Frontal cortex (tissue), 4 donors: ENCODE results near the gene NISCH. TPM values are rescaled to one million over a fixed set of nuclear protein-coding genes. Genes with fewer than 3 reads are reported as not detected.

Experiments used
- DNase-seq, 2 donors: peaks; one replicate each; pipeline ENCODE4 v3.0.0; 2012; ENCODE audit warnings: low spot score in 2 of 2
- FAIRE-seq: peaks from 2 replicates; lab custom pipeline; 2012; peaks lifted over from hg19 to GRCh38; lab: Jason Lieb, UNC
- total RNA-seq: library from RNA; depleted of rRNA; stranded (reverse); fragments of >200 nt; gene quantifications from one replicate; pipeline ENCODE4 v1.2.3, GENCODE V29; 2014
- donor health status: control.
- donor health status: control.
- donor health status: control.

NISCH gene
- total RNA-seq, 1 donor from 2014 or later = 58.7 TPM

GRCh38 chr3:52504977-52505376 is 49.6 kb downstream of the NISCH start:
- no peak for FAIRE-seq
- no peak for DNase-seq

GRCh38 chr3:52506266-52506966 is 51.0 kb downstream of the NISCH start:
- no peak for FAIRE-seq
- no peak for DNase-seq

GRCh38 chr3:52507359-52507758 is 52.0 kb downstream of the NISCH start:
- DNase-seq (no peak), FAIRE-seq (no peak)

GRCh38 chr3:52509753-52510328 is 54.4 kb downstream of the NISCH start:
- no peak for DNase-seq
- no peak for FAIRE-seq

- FAIRE-seq (no peak), DNase-seq (no peak)
Measured at GRCh38 chr3:52511509-52511908, 56.1 kb downstream of the NISCH start.

GRCh38 chr3:52512105-52512504 is 56.7 kb downstream of the NISCH start:
- FAIRE-seq (no peak), DNase-seq (no peak)

GRCh38 chr3:52512727-52513126 is 57.3 kb downstream of the NISCH start:
- FAIRE-seq = no peak
- DNase-seq = no peak

- no peak for DNase-seq
- no peak for FAIRE-seq
Measured at GRCh38 chr3:52513281-52513680, 57.9 kb downstream of the NISCH start.

- FAIRE-seq = no peak
- no peak for DNase-seq
Measured at GRCh38 chr3:52514576-52514975, 59.2 kb downstream of the NISCH start.

GRCh38 chr3:52515192-52515591 is 59.8 kb downstream of the NISCH start:
- DNase-seq (no peak), FAIRE-seq (no peak)

- no peak for FAIRE-seq
- no peak for DNase-seq
Measured at GRCh38 chr3:52516509-52517195, 61.2 kb downstream of the NISCH start.

- FAIRE-seq (no peak), DNase-seq (no peak)
Measured at GRCh38 chr3:52517796-52518722, 62.7 kb downstream of the NISCH start.

GRCh38 chr3:52518723-52519444 is 63.5 kb downstream of the NISCH start:
- DNase-seq (no peak), FAIRE-seq (no peak)

GRCh38 chr3:52519445-52520140 is 64.2 kb downstream of the NISCH start:
- no peak for DNase-seq
- no peak for FAIRE-seq

GRCh38 chr3:52520141-52520667 is 64.8 kb downstream of the NISCH start:
- DNase-seq = no peak
- FAIRE-seq = no peak

GRCh38 chr3:52520716-52521487 is 65.5 kb downstream of the NISCH start:
- DNase-seq = no peak

GRCh38 chr3:52521488-52521824 is 66.1 kb downstream of the NISCH start:
- FAIRE-seq = no peak
- no peak for DNase-seq

More at GRCh38 chr3:52520716-52521487, 65.5 kb downstream of the NISCH start:
- no peak for FAIRE-seq
